GM12874 (cell line): ENCODE results near the gene JMJD1C.

Experiments used
- TF ChIP-seq, protein P1 (sequence below): IDR thresholded peaks from 2 replicates; pipeline ENCODE4 v1.5.1; 2011; ENCODE audit warnings: low read depth, mild to moderate bottlenecking, control low read depth, low read length, moderate library complexity; ENCODE audit not compliant: insufficient read depth

JMJD1C gene

DNA sequence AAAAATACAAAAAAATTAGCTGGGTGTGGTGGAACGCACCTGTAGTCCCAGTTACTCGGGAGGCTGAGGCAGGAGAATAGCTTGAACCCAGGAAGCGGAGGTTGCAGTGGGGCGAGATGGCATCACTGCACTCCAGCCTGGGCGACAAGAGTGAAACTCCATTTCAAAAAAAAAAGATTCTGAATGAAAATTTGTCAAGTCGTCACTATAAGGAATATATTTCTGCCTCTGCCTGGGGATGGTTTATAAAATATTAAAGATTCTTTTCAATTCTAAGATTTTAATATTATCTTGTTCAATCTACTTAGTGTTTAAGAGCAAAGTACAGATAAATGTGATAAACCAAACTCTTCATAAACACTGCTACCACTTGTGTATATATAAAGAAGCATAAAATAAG, 185.4 kb downstream of the JMJD1C start:
- TF ChIP-seq, protein P1, sequence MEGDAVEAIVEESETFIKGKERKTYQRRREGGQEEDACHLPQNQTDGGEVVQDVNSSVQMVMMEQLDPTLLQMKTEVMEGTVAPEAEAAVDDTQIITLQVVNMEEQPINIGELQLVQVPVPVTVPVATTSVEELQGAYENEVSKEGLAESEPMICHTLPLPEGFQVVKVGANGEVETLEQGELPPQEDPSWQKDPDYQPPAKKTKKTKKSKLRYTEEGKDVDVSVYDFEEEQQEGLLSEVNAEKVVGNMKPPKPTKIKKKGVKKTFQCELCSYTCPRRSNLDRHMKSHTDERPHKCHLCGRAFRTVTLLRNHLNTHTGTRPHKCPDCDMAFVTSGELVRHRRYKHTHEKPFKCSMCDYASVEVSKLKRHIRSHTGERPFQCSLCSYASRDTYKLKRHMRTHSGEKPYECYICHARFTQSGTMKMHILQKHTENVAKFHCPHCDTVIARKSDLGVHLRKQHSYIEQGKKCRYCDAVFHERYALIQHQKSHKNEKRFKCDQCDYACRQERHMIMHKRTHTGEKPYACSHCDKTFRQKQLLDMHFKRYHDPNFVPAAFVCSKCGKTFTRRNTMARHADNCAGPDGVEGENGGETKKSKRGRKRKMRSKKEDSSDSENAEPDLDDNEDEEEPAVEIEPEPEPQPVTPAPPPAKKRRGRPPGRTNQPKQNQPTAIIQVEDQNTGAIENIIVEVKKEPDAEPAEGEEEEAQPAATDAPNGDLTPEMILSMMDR: no peak

DNA sequence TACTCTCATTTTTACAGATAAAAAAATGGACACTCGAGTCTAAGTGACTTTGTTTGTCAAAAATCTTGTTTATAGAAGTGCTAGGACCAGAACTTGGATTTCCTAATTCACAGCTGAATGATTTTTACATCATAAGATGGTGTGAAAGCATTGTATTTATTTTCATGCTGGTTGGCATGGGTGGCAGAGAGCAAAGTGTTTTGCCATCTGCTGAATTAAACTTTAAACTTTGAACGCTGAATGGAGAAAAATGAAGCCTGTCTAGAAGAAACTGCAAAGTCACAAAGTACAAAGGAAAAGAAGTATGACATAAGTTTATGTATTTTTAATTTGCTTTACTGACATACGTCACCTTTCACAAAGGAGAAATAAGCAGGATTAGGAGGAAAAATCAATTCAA, 190.7 kb downstream of the JMJD1C start:
- TF ChIP-seq, protein P1: no peak

DNA sequence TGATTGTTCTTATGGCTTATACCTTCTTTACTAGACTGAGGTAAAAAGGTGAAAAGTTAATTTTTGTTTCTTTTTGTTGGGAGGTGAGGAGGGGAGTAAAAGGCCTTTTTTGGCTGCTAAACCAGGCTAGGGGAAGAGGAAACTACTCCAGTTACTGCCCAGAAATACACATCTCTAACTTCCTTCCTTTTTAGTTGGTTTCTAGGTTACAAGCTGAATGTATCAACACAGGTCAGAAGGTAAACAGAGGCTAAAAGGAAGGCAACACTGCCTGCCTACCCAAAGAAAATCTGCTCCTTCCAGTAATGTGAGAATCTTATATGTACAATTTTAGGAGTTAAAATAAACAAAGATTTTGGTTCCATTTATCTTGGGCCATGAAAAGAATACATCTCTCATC, 192.2 kb downstream of the JMJD1C start:
- TF ChIP-seq, protein P1: no peak

DNA sequence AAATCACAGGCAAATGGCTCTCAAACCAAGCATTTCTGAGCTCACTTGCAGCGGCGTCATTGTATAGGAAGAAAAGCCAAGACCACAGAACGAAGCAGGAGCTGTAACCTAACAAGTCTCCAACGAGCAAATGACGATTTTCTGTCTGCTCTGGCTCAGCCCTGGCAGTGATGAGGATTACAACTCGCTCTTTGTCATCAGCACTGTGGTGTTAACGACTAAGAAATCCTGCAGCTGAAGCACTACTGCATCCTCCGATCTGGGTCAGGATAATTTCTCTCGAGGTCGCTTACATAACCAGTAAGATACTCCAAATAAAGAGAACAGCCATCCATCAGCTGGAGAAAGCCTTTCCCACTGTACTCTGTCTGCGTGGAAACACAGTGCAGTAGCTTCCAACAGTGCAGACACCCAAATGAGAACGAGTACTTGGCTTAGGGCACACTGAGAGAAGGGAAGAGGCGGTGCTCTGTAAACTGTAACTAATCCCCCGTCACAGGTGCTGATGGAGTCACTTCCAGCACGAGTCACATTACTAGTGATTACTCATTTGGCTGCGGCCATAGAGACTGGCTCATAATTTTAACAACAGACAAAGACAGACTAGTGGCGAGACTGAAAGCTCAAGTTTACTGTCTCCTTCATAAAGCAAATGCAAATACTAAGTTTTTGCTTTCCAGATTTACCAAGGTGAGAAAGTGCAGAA, 196.8 kb downstream of the JMJD1C start:
- TF ChIP-seq, protein P1: 0 out of 2 replicates have a peak, but pooled peaks have one; percentile 16

DNA sequence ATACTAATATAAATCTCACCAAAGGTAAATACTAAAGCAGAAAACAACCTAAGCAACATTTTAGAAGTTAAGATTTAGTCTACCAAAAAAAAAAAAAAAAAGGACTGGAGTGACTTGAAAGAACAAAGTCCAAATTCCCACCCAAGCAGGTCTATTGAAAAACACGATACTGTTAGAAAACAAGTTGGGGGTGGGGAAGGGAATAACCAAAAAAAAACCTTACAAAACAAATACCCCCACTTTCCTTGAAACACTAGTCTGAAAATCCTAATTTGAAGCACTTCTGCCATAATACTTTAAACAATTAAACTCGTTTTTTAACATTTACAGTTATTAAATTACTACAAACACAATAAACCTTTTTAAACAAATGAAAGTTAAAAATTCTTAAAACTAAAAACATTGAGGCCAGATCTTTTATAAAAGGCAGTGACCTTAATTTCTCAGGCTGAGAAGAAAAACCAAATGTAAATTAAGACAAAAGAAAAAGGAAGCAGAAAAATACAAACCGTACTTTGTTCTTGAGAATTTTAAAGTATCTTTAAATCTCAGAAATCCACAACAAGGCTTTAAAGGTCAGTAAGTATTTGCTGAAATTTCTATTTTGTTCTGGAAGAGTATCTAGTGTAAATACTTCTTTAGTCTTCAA, 197.5 kb downstream of the JMJD1C start:
- TF ChIP-seq, protein P1: no peak

DNA sequence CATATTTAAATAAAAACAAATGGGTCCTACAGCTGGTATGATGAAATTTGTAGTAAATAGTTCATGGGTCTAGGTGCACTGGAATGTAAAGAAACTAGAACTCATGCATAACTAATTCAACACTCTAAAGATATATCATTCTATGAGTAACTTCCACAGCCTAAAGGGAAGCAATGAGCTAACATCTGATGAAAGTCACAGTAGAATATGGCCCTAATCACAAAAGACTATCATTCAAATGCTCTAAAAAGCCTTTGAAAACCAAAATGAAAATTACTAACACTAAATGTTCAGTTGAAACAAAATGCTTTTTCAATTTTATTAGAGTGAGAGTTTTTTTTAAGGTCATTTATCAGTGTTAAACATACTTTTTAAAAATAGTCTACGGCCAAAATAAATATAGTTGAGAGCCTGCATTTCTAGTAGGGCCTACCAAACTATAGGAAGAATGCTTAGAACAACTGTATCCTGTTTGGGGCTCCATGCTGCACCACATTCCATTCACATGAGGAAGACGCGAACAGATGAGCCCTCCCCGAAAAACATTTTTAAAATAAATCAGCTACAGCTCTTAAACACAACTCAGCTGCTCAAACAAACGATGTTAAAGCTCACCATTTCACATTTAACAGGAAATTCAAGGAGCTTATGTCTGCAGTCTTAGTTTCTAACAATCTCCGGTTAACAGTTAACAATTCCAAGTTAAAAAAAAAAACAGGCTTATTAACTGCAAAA, 198.2 kb downstream of the JMJD1C start:
- TF ChIP-seq, protein P1: no peak

DNA sequence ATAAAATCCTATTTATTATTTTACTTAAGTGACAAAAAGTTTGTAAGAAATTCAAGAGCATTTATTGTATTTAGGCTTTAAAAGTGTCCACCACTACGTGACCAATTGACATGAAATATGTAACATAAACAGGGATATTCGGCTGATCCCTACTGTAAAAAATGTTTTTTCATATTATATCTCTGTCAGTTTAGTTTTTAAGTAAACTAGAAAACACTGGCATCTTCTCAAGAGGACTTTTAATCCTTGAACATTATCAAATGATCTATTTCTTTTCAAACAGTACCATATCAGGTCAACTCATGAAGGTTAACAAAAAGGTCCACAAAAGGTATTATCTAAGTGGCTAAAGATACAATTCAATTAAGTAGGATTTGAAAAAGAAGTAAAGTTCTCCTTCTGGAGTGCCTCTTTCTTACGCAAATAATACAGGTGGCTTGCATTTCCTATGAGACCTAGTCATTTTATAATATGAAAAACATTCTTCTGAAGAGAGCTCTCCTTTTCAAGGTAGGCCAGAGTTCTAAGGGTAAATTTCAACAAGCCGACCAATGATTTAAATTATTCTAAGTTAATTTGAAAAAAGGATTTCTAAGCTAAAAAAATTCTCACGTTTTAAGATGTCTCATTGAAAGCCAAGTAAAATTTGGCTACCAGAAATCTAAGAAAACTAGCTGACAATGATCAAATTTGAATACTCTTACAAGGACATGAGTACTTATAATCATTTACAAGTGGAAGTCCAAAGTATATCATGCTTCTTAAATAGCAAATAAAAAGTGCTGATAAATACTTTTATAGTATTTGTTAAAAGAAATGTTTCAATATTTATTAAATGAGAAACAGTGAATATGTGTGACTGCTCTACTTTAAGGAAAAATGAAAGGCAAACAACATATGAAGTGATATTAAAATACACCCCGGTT, 199.1 kb downstream of the JMJD1C start:
- TF ChIP-seq, protein P1: no peak
